GM18502 (cell line): ENCODE results near the gene ZNF607.
"Not testable (repeated sequence)": the region's sequence is repeated elsewhere in the genome, so short reads cannot be mapped to it uniquely, and the experiment has no call there.

Source experiments
- ATAC-seq: cut with Tn5 transposase; IDR thresholded peaks from one replicate; pipeline ENCODE4 v1.9.1; 2021; ENCODE audit warnings: mild to moderate bottlenecking; ENCODE audit not compliant: unreplicated experiment, poor library complexity

Gene ZNF607

GRCh38 chr19:37719111-37719926, at the start of gene ZNF607:
Gene ZNF607 (minus strand): TSS chr19:37719761. CDS start chr19:37711618, 8,143 bp downstream.
- peak; percentile 95 for ATAC-seq

GRCh38 chr19:37763488-37763887, 43.9 kb upstream of the ZNF607 start:
- no peak for ATAC-seq

GRCh38 chr19:37757683-37758082, 38.1 kb upstream of the ZNF607 start:
- ATAC-seq, result not testable (repeated sequence)

- no peak for ATAC-seq
Observed at GRCh38 chr19:37738371-37738770, 18.8 kb upstream of the ZNF607 start.

GRCh38 chr19:37725181-37725580, 5.6 kb upstream of the ZNF607 start:
- ATAC-seq, result no peak

- ATAC-seq, result no peak
Observed at GRCh38 chr19:37719927-37720265, 335 bp upstream of the ZNF607 start.

- ATAC-seq, result no peak
Observed at GRCh38 chr19:37718304-37718703, 1.3 kb downstream of the ZNF607 start.

GRCh38 chr19:37716140-37716539, 3.4 kb downstream of the ZNF607 start:
- no peak for ATAC-seq

- ATAC-seq, result no peak
Observed at GRCh38 chr19:37706052-37706605, 13.4 kb downstream of the ZNF607 start.

GRCh38 chr19:37699057-37699456, 20.5 kb downstream of the ZNF607 start:
- no peak for ATAC-seq

- ATAC-seq, result no peak
Observed at GRCh38 chr19:37698216-37698615, 21.3 kb downstream of the ZNF607 start.

- no peak for ATAC-seq
Observed at GRCh38 chr19:37695144-37695899, 24.2 kb downstream of the ZNF607 start.

- ATAC-seq, result no peak
Observed at GRCh38 chr19:37692956-37693620, 26.5 kb downstream of the ZNF607 start.

GRCh38 chr19:37691881-37692504, 27.6 kb downstream of the ZNF607 start:
- no peak for ATAC-seq

- no peak for ATAC-seq
Observed at GRCh38 chr19:37683520-37683919, 36.0 kb downstream of the ZNF607 start.

GRCh38 chr19:37669450-37669914, 50.1 kb downstream of the ZNF607 start:
- no peak for ATAC-seq

- not testable (repeated sequence) for ATAC-seq
Observed at GRCh38 chr19:37657157-37657556, 62.4 kb downstream of the ZNF607 start.

- ATAC-seq, result peak; percentile 64
Observed at GRCh38 chr19:37655689-37656371, 63.7 kb downstream of the ZNF607 start.

GRCh38 chr19:37655301-37655688, 64.3 kb downstream of the ZNF607 start, which contains the start of gene ZFP30:
Gene ZFP30 (minus strand): TSS chr19:37655465. CDS start chr19:37647822, 7,643 bp downstream.
- ATAC-seq, result peak; percentile 63
